ENCODE data around the gene WWC1. TPM values are rescaled to one million over a fixed set of nuclear protein-coding genes. Genes with fewer than 3 reads are reported as not detected.

WWC1 gene
- 0.04 and 0.33 TPM in 2 replicates for total RNA-seq

DNA sequence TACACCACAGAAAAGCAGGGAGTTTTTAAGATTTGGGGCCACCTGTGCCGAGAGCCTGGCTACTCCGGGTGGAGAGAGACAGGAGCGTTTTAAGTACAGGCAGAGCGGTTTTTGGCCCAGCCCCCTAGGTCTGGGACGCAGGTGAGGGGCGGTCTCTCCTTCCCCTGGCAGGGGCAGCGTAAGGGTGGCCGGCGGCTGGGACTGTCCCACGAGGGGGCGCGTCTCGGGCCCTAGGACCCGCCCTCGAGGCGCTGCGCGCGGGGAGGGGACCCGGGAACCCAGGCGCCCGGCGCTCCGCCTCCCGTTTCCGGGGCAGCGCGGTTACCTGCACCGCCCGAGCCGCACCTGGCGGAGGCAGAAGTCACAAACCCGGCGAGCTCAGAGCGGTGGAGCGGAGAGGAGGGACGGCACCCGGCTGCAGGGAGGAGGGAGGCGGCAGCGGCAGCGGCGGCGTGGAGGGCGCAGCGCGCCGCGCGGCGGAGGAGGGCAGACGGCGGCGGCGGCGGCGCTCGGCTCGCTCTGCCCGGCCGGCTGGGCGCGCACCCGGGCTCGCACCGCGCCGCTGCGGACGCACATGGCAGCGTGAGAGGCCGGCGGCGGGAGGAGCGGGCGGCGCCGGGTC lies at the start of gene WWC1:
TSS of gene WWC1 (plus strand) at position 304 of the 622 bp plus-strand sequence. CDS start 508 bp downstream, outside the sequence.
- DNase-seq (ENCODE audit: low read depth, low spot score), result no peak

DNA sequence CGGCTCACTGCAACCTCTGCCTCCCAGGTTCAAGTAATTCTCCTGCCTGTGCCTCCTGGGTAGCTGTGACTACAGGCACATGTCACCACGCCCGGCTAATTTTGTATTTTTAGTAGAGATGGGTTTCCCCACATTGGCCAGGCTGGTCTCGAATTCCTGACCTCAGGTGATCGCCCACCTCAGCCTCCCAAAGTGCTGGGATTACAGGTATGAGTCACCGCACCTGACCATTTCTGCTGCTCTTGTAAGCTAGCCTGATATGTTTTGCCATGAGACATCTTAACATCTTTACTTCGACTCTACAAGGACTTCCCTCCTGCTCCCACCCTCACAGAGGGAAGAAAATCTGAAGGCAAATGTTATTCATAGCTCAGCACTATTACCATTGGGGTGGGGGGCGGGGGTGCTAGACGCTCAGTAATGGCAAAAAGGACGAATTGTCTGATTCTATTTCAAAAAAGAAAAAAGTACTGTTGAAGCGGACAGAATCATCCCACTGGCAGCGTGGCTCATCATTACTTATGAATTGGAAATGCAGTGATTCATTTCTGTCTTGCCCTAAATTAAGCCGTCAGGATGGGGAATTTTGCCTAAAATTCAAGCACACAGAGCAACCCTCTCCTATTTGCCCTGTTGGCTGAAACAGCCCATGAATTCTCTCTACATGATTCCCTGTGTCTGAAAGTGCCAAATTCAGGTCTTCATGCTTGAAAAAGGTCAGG lies 46.4 kb upstream of the WWC1 start:
- no peak for DNase-seq (ENCODE audit: low read depth, low spot score)

DNA sequence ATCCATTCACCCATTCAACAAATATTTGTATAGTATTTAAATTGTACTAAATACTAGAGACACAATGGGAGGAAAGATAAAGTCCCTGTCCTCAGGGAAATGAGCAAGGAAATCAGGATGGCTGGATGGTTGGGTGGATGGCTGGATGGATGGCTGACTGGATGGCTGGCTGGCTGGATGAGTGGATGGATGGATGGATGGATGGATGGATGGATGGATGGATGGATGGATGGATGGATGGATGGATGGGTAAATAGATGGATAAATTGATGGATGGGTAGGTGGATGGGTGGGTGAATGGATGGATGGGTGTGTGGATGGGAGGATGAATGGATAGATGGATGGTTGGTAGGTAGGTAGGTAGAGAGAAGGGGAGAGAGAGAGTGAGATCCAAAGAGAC lies 41.5 kb upstream of the WWC1 start:
- DNase-seq (ENCODE audit: low read depth, low spot score), result no peak

DNA sequence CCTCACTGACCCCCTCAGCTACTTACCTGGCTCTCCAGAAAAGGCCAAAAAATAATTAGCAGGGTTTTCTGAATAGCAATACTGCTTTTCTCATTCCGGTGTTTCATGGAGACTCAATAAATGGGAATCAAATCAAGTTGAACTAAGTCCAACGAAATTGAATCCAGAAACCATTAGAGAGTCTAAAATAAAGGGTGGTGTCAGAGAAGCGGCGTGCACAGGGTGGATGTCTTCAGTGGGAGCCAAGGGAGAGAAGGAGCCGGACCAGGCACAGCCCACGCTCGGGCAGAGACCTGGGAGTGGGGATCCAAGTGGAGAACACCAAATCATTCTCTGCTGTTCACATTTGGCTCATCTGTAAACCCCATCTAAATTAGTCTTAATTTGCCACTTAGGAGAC lies 40.2 kb upstream of the WWC1 start:
- no peak for DNase-seq (ENCODE audit: low read depth, low spot score)

DNA sequence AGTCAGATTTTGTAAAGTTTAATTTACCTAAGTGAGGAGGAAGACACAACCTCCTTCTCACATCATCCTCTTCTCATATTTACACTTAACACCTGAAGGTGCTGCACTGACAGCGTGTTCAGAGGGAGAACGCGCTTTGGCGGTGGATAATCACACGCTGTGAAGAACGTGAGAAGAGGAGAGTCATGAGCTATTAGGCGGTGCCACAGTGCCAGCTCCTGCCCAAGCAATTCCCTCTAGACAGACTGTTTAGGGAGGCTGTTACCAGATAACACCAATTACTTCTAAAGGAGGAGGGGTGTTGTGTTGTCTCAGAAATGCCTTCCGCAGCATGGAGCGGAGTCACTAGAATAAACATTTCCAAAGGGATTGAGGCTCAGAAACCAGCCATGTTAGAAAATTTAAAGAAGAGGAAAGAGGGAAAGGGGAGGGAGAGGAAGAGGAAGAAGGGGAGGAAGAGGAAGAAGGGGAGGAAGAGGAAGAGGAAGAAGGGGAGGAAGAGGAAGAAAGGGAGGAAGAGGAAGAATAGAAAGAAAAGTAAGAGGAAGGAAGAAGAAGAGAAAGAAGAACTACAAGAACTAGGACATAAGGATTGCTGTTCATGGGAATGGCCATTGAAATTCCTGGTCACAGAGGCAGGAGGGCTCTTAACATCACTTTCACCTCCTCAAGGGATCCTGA lies 37.3 kb upstream of the WWC1 start:
- no peak for DNase-seq (ENCODE audit: low read depth, low spot score)

DNA sequence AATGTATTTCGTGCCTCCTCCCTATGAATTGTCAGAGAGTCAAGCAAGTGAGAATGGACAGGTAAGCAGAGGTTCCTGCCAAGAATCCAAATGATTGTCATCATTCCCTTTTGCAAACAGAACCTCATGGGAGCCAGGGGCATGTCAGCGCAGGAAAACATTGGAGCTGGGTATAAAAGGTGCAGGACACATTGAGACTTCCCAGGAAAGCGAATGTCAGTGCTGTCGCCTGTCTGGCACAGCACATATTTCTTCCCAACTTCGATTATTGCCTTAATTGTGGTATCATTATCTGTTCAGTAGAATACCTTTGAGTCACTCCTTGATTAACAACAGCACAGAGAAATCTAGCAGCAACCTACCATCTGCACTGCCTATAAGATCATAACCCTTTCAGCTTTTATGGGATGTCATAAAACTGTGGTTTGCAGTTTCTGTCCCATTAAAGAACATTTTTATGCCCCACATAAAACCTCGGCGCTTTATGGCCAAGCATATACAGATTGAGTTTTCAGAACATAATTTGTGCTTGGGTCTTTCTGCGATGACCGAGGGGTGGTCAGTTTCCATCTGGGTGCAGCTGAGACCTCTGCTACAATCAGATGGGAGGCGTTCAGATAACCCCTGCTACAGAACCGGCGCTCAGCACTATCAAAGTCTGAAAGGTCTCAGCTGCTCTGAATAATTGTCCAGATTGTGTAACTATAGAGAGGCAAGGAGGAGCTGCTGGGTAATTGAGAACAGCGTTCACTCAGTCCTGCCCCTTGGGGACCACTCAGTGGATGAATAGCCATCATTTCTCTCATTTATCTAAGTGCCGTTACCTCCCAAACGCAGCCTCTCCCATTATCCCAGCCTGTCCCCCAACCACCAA lies 30.9 kb upstream of the WWC1 start:
- DNase-seq (ENCODE audit: low read depth, low spot score), result no peak

DNA sequence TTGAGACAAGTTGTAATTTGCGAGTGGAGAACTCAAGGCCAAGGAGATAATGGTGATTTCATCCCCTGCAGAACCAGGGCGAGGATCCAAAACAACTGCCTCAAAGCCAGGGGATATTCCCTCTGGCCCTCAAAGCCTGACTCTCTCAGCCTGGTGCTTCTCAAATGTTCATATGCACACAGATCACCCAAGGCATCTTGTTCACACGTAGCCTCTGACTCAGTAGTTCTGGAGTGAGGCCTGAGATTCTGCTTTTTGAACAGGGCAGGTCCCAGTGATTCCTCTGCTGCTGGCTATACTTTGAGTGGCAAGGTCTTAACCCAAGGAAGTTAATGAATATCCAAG lies 30.2 kb upstream of the WWC1 start:
- no peak for DNase-seq (ENCODE audit: low read depth, low spot score)

DNA sequence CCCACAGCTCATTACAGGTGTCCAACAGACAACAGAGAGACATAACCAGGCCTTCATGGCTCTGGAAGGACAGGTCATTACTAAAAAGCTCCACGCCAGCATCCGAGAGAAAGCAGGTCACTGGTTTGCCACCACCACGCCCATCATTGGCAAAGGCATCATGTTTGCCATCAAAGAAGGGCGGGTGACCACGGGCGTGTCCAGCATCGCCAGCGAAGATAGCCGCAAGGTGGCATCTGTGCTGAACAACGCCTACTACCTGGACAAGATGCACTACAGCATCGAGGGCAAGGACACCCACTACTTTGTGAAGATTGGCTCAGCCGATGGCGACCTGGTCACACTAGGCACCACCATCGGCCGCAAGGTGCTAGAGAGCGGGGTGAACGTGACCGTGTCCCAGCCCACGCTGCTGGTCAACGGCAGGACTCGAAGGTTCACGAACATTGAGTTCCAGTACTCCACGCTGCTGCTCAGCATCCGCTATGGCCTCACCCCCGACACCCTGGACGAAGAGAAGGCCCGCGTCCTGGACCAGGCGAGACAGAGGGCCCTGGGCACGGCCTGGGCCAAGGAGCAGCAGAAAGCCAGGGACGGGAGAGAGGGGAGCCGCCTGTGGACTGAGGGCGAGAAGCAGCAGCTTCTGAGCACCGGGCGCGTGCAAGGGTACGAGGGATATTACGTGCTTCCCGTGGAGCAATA lies 29.3 kb upstream of the WWC1 start:
- DNase-seq (ENCODE audit: low read depth, low spot score), result no peak

DNA sequence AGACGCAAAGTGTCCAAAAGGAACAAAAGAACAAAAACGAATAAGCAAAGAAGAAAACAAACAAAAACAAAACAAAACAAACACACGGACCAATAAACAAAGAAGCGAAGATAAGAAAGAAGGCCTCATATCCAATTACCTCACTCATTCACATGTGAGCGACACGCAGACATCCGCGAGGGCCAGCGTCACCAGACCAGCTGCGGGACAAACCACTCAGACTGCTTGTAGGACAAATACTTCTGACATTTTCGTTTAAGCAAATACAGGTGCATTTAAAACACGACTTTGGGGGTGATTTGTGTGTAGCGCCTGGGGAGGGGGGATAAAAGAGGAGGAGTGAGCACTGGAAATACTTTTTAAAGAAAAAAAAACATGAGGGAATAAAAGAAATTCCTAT lies 28.3 kb upstream of the WWC1 start:
- DNase-seq (ENCODE audit: low read depth, low spot score), result no peak

DNA sequence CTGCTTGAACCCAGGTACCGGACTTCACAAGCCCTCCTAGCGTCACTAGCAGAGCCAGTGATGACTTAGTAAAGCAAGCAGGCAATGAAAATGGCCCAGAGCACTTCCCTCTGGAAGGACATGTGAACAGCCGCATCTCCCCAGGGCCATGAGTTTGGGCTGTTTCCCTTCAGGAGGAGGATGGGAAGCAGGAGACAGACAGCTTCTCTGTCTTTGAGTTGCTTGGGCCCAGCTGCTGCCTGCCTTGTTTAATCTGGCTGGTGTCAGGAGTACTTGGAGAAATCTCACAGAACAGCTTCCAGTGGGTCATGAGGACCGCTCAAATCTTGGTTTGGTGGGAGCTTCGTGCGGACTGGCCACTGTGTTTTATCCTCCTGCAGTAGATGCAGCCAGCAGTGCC lies 25.4 kb upstream of the WWC1 start:
- no peak for DNase-seq (ENCODE audit: low read depth, low spot score)

DNA sequence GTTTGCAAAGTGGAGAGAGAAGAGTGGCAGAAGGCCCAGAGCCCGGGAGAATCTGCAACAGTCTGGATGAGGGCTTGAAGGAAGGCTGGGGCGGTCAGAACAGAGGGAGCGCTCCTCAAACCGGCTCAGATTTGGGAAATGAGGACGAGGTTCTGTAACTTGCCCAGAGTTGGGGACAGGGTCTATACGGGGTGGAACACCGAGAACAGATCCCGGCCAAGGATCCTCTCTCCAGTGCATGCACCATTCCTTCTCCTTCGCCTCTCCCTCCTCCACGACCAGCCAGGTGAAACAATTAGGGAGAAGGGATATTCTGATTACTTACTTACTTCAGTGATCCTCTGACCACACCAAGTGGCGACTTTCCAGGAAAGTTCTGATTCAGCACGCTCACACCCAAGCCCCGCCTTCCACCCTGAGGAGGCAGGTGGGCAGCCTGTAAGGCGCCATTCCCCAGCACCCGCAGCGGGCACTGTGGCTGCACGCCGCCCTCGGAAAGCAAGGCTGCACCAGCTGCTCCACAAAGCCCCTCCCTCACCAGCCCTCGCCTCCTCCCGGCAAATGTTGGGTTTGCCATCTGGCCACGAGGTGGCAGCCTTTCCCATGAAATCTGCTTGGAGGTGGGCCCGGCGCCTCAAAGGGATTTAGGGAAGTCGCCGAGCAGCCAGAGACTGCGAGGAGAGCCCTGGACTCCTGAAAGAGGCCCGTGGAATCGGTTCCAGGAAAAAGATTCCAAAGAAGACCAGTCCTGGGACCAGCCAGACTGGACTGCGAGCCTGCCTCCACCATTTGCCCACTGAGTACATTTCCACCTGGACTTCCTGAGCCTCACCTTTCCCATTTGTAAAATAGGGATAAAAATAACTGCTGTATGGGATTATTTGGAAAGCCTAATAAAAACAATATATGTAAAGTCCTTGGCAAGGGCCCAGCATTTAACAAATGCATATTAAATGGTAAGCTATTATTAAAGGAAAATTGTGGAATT lies 22.2 kb upstream of the WWC1 start:
- peak; percentile 35 for DNase-seq (ENCODE audit: low read depth, low spot score)

DNA sequence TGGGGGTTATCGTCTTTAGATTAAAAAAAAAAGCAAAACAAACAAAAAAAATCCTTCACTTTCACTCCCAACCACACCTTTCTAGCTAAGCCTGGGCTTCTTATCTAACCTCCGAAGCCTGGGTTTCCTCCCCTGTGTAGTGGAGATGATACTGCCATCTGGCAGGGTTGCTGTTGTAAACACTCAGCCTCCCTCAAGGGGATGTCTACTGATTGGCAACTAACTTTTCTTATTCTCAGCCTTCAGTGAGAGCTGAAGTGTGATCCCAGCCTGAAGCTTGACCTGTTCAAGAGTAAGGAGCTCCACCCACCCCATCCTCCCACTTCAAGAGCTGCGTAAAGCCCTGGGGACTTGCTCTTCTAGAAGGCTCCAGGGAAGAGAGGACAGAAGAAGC lies 21.5 kb upstream of the WWC1 start:
- DNase-seq (ENCODE audit: low read depth, low spot score), result no peak

DNA sequence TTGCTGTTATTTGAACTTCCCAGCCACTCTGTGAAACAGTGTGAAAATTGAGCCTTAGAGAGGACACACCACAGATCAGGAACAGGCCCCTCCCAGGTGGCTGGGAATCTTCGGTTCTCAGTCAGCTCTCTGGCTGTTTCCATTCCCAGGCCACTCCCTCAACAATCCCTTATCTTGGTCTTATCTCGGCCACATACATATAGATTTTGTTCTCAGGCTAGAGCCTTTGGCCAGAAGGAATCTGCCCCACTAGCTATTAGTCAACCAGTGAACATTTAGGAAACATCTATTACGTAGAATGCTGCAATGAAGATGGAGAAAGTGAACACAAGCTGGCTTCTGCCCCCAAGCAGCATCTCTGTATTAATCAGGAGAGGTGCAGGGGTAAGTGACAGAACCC lies 21.0 kb upstream of the WWC1 start:
- no peak for DNase-seq (ENCODE audit: low read depth, low spot score)

DNA sequence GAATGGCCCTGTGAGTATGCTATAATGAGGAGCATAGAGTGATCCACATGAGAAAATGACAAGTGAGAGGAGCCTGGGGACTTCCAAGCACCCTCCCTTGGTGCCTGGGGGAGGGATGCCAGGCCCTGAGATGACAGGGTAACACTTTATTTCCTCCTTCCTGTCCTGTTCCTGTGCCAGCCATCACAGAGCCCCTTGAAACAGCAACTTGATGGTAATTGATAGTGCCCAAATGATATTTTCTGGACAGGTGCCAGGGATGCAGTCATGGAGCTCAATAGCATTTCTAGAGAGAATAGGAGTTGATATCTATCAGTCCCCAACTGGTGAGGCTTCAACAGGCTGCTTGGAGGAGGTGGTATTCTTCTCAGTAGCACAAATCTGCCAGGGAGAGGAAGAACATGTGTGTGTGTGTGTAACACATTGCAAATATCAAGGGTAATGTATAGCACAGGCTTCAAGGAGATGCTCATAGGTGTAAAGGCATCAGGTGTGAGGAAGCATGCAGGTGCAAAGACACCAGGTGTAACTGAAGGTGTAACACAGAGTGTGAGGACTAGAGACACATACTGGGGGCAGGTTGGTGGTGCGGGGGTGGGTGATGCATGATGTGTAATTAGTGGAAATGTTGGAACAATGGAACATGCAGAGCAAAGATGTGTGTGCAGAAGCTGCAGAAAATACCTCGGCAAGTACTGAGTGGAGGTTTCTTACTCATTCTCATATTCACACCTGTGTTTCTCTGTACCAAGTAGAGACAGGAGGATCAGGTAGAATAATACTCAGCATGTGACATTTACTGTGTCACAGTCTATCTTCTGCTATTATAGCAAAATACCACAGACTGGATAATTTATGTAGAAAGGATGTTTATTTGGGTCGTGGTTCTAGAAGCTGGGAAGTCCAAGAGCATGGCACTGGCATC lies 18.1 kb upstream of the WWC1 start:
- no peak for DNase-seq (ENCODE audit: low read depth, low spot score)

DNA sequence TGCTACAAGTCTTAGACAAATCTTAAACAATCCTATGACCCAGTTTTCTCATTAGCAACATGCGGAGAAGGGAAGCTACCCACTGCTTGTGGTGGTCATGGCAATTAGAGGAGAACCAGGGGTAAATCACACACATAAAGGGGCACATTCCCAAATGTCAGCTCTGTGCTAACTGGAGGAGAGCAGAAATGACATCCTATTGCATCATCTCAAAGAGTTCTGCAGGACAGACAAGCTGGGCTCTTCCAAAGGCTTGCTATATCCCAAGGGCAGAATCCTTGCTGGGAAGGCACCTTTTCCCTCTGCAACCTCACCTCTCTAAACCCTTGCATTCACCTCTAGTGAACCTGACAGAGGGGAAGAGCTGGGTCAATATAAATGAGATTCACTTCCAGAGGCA lies 17.0 kb upstream of the WWC1 start:
- no peak for DNase-seq (ENCODE audit: low read depth, low spot score)

DNA sequence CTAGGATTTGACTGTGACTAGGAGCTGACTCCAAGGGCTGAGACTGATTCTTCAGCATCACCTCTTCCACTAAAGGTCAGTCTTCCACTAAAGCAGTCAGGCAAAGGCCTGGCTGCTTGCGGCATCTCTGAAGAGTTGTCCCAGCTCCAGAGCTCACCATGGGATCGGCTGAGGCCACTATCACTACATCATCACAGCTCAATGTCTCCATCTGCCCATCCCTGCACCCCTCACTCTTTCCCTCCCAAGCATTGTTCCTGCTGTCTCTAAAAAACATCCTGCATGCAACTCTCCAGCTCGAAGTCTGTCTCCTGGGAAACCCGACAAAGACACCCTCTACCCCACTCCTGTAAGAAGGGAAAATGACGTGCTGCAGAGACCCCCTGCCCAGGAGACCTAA lies 15.5 kb upstream of the WWC1 start:
- DNase-seq (ENCODE audit: low read depth, low spot score), result no peak

DNA sequence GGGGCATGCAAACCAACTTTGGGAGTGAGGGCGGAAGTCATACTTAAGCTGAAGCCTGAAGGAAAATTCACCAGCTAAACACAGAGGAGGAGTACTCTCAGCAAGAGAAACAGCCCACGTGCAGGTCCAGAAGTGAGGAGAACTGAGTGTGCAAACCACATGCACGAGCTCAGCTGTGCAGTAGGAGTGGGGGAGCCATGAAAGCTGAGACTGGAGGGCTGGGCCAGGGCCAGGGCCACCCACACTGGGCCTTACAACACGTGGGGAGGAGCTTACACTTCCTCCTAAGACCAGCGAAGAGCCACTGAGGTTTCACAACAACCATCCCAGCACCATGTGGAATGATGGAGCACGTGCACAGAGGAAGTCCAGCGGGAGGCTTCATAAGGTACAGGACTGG lies 9.3 kb upstream of the WWC1 start:
- DNase-seq (ENCODE audit: low read depth, low spot score), result no peak

DNA sequence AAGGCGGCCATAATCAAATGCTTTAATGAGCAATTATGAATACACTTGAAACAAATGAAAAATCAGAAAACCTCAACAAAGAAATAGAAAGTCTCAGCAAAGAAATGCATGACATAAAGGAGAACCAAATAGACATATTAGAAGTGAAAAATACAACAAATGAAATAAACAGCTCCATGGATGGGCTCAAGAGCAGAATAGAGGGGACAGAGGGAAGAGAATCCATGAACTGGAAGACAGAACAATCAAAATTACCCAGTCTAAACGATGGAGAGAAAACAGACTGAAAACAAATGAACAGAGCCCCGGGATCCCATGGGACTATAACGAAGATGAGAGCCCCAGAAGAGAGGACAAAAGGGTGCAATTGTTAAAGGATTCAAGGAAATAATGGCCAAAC lies 6.6 kb upstream of the WWC1 start:
- no peak for DNase-seq (ENCODE audit: low read depth, low spot score)

DNA sequence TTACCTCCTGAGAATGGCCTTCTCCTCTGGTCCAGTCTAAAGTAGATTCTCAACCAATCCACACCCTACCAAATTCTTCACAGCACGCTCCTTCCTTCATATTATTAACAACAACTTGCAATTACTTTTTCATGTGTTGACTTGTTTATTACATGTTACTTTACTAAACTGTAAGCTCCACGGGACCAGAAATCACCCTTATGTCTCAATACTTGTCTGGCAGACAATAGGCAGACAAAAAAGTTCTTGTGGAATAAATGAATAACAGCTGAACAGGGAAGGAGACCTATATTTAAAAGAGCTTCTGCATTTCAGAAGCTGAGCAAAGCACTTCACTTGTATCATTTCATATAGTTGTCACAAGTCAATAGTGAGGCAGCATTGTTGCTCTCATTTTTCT lies 5.7 kb upstream of the WWC1 start:
- DNase-seq (ENCODE audit: low read depth, low spot score), result no peak

All from pulmonary artery endothelial cell (primary cell).